ENCODE data around the gene CYTH1.

The CYTH1 gene

GRCh38 chr17:78716292-78716691 lies 65.8 kb downstream of the CYTH1 start:
- DNase-seq (ENCODE audit: low read depth), result no peak
- TF ChIP-seq, protein P1, sequence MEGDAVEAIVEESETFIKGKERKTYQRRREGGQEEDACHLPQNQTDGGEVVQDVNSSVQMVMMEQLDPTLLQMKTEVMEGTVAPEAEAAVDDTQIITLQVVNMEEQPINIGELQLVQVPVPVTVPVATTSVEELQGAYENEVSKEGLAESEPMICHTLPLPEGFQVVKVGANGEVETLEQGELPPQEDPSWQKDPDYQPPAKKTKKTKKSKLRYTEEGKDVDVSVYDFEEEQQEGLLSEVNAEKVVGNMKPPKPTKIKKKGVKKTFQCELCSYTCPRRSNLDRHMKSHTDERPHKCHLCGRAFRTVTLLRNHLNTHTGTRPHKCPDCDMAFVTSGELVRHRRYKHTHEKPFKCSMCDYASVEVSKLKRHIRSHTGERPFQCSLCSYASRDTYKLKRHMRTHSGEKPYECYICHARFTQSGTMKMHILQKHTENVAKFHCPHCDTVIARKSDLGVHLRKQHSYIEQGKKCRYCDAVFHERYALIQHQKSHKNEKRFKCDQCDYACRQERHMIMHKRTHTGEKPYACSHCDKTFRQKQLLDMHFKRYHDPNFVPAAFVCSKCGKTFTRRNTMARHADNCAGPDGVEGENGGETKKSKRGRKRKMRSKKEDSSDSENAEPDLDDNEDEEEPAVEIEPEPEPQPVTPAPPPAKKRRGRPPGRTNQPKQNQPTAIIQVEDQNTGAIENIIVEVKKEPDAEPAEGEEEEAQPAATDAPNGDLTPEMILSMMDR (conservative IDR thresholded peaks at IDR 0.05; ENCODE audit: control insufficient read depth, insufficient read depth, low read depth, low read length), result no peak

GRCh38 chr17:78715876-78716275 lies 66.2 kb downstream of the CYTH1 start:
- no peak overlapping the region for H3K4me3 ChIP-seq (ENCODE audit: control insufficient read depth, low read depth, low read length)
- TF ChIP-seq, protein P1 (conservative IDR thresholded peaks at IDR 0.05; ENCODE audit: control insufficient read depth, insufficient read depth, low read depth, low read length), result no peak
- DNase-seq (ENCODE audit: low read depth), result no peak

More at GRCh38 chr17:78716292-78716691, 65.8 kb downstream of the CYTH1 start:
- no peak overlapping the region for H3K4me3 ChIP-seq (ENCODE audit: control insufficient read depth, low read depth, low read length)

DNA sequence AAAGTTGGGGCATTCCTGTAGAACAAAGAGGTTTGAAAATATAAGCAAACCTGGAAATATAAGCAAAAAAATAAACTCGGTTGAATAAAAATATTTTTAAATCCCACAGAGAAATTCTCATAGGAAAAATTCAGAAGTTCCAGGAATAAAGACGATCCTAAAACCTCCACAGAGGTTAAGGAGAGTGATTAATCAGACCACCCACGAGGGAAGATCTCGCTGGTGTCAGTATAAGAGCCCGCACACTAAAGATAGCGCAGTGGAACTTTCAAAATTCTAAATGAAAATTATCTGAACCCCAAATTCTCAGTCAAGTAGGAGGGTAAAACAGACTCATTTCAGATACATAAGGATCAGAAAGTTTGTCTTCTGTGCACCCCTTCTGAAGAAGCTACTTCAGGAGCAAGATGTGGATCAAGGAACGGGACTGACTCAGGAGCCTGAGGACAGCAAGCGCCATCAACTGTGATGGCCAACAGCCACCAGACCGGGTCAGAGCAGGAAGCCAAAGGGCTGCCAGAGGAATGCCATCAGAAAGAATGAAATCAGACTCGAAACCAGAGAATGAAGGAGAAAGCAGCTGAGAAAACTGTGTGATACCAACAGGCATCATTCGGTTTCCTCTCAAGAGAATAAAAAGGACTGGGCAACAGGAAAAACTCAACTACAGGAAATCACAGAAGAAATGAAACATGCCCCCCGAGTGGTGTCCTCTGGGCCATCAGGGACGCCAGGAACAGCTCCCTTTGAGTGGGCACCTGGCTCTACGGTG lies 66.9 kb downstream of the CYTH1 start:
- no peak for DNase-seq (ENCODE audit: low read depth)
- TF ChIP-seq, protein P1 (conservative IDR thresholded peaks at IDR 0.05; ENCODE audit: control insufficient read depth, insufficient read depth, low read depth, low read length), result no peak
- no peak overlapping the region for H3K4me3 ChIP-seq (ENCODE audit: control insufficient read depth, low read depth, low read length)

DNA sequence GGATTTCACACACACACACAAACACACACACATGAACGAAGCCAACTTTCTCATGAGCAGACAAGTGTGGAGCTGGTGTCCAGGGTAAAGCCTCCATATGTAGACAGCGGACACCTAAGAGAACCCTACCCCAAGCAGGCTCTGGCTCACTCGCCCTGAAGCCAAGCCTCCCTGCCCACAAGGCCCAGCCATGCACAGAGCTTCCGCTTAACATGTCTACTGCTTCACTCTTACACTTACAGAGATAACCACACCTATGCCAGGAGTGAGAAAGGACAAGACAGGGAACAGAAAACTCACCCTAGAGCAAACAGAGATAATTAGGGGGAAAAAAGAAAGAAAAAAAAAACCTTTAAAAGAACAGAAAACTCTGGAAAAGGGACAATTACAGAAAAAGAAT lies 67.5 kb downstream of the CYTH1 start:
- H3K4me3 ChIP-seq (ENCODE audit: control insufficient read depth, low read depth, low read length), result no peak overlapping the region
- TF ChIP-seq, protein P1 (conservative IDR thresholded peaks at IDR 0.05; ENCODE audit: control insufficient read depth, insufficient read depth, low read depth, low read length), result no peak
- DNase-seq (ENCODE audit: low read depth), result no peak

DNA sequence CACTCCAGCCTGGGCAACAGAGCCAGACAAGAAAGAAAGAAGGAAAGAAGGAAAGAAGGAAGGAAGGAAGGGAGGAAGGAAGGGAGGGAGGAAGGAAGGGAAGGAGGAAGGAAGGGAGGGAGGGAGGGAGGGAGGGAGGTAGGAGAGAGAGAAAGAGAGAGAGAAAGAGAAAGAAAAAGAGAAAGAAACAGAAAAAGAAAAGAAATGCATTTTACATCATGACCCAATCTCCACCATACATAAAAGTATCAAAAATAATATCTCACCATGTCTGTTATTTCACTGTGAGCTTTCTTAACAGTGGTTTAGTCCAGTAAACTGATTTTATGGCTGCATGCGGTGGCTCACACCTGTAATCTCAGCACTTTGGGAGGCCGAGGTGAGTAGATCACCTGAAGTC lies 70.0 kb downstream of the CYTH1 start:
- TF ChIP-seq, protein P1 (conservative IDR thresholded peaks at IDR 0.05; ENCODE audit: control insufficient read depth, insufficient read depth, low read depth, low read length), result no peak
- no peak for DNase-seq (ENCODE audit: low read depth)
- no peak overlapping the region for H3K4me3 ChIP-seq (ENCODE audit: control insufficient read depth, low read depth, low read length)

GRCh38 chr17:78710607-78711006 lies 71.5 kb downstream of the CYTH1 start:
- no peak overlapping the region for H3K4me3 ChIP-seq (ENCODE audit: control insufficient read depth, low read depth, low read length)
- TF ChIP-seq, protein P1 (conservative IDR thresholded peaks at IDR 0.05; ENCODE audit: control insufficient read depth, insufficient read depth, low read depth, low read length), result no peak
- DNase-seq (ENCODE audit: low read depth), result no peak
